Measurements from ENCODE around the gene KIF21A. TPM values are rescaled to one million over a fixed set of nuclear protein-coding genes. Genes with fewer than 3 reads are reported as not detected.

Gene KIF21A
- total RNA-seq, 1 donor from 2014 or later, result 55.3 TPM

GRCh38 chr12:39401459-39401858, 41.5 kb downstream of the KIF21A start:
- intact Hi-C loops (cut with micrococcal nuclease), result no loop called here
- no peak for DNase-seq
- peak; percentile 68 for ATAC-seq

GRCh38 chr12:39395866-39396265, 47.1 kb downstream of the KIF21A start:
- intact Hi-C loops (cut with micrococcal nuclease), result no loop called here
- DNase-seq (peak; percentile 40), ATAC-seq (peak; percentile 88)

- ATAC-seq (no peak), DNase-seq (no peak)
- intact Hi-C loops (cut with micrococcal nuclease), result no loop called here
These were observed 49.0 kb downstream of the KIF21A start for GRCh38 chr12:39393890-39394289.

GRCh38 chr12:39393179-39393578, 49.7 kb downstream of the KIF21A start:
- intact Hi-C loops (cut with micrococcal nuclease), result no loop called here
- DNase-seq (no peak), ATAC-seq (peak; percentile 29)

- intact Hi-C loops (cut with micrococcal nuclease), result no loop called here
- DNase-seq (no peak), ATAC-seq (peak; percentile 14)
These were observed 50.6 kb downstream of the KIF21A start for GRCh38 chr12:39392154-39392925.

GRCh38 chr12:39390752-39391151, 52.2 kb downstream of the KIF21A start:
- DNase-seq (no peak), ATAC-seq (no peak)
- intact Hi-C loops (cut with micrococcal nuclease), result no loop called here

GRCh38 chr12:39389399-39390150, 53.3 kb downstream of the KIF21A start:
- ATAC-seq (no peak), DNase-seq (no peak)
- intact Hi-C loops (cut with micrococcal nuclease), result no loop called here

GRCh38 chr12:39386335-39386734, 56.6 kb downstream of the KIF21A start:
- no peak for ATAC-seq
- intact Hi-C loops (cut with micrococcal nuclease), result no loop called here
- no peak for DNase-seq

- ATAC-seq, result no peak
- no peak for DNase-seq
- intact Hi-C loops (cut with micrococcal nuclease), result no loop called here
These were observed 59.8 kb downstream of the KIF21A start for GRCh38 chr12:39383114-39383513.

GRCh38 chr12:39380090-39380489, 62.8 kb downstream of the KIF21A start:
- intact Hi-C loops (cut with micrococcal nuclease), result no loop called here
- DNase-seq, result no peak
- no peak for ATAC-seq

- ATAC-seq (no peak), DNase-seq (no peak)
- intact Hi-C loops (cut with micrococcal nuclease), result no loop called here
These were observed 64.6 kb downstream of the KIF21A start for GRCh38 chr12:39378341-39378740.

- DNase-seq, result no peak
- ATAC-seq, result no peak
- intact Hi-C loops (cut with micrococcal nuclease), result no loop called here
These were observed 67.6 kb downstream of the KIF21A start for GRCh38 chr12:39375206-39375808.

GRCh38 chr12:39372929-39373328, 70.0 kb downstream of the KIF21A start:
- peak; percentile 23 for ATAC-seq
- intact Hi-C loops (cut with micrococcal nuclease), result no loop called here
- DNase-seq, result no peak

- DNase-seq (no peak), ATAC-seq (no peak)
- intact Hi-C loops (cut with micrococcal nuclease), result no loop called here
These were observed 70.6 kb downstream of the KIF21A start for GRCh38 chr12:39372204-39372925.

GRCh38 chr12:39369756-39370155, 73.2 kb downstream of the KIF21A start:
- intact Hi-C loops (cut with micrococcal nuclease), result no loop called here
- DNase-seq, result no peak
- ATAC-seq, result no peak

GRCh38 chr12:39368891-39369290, 74.0 kb downstream of the KIF21A start:
- DNase-seq, result no peak
- intact Hi-C loops (cut with micrococcal nuclease), result no loop called here
- ATAC-seq, result no peak

- DNase-seq (no peak), ATAC-seq (no peak)
- intact Hi-C loops (cut with micrococcal nuclease), result no loop called here
These were observed 74.8 kb downstream of the KIF21A start for GRCh38 chr12:39368096-39368495.

GRCh38 chr12:39367494-39367893, 75.4 kb downstream of the KIF21A start:
- DNase-seq (no peak), ATAC-seq (no peak)
- intact Hi-C loops (cut with micrococcal nuclease), result no loop called here

- intact Hi-C loops (cut with micrococcal nuclease), result no loop called here
- DNase-seq (no peak), ATAC-seq (no peak)
These were observed 77.4 kb downstream of the KIF21A start for GRCh38 chr12:39365364-39366001.

All from left ventricle myocardium superior (tissue), 1 donor.